Measurements from ENCODE around the gene DDX27. TPM values are rescaled to one million over a fixed set of nuclear protein-coding genes. Genes with fewer than 3 reads are reported as not detected.
A peak's percentile ranks its signal among the peaks of the same experiment; 100 is the strongest.
"Not testable (repeated sequence)": the region's sequence is repeated elsewhere in the genome, so short reads cannot be mapped to it uniquely, and the experiment has no call there.

The DDX27 gene
- total RNA-seq, 2 donors from 2014 or later: 10.2 to 20.6 TPM

DNA sequence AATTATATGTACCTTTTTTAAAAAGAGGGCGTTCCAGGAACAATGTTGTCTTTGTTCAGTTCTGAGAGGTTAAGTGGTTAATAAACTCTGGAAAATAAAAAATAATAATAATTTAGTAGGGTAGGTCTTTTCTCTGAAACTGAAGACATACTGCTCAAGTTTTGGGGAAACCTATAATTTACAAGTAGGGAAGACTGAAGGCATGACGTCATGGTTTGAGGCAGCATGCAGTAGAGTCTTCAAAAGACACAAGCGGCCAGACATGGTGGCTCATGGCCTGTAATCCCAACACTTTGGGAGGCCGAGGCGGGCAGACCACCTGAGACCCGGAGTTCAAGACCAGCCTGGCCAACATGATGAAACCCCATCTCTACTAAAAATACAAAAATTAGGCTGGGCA lies 45.0 kb upstream of the DDX27 start:
- Histone ChIP-seq H3K27me3 (no peaks in the 10 kb centered on the region), H3K4me3 (no peak overlapping the region), H3K9me3 (no peaks in the 10 kb centered on the region), H3K27ac (no peak overlapping the region), H3K36me3 (peaks cover 11% of the 10 kb centered on the region), H3K4me1 (peaks cover 0 to 7% of the 10 kb centered on the region in 2 donors)
- DNase-seq (ENCODE audit: low spot score): no peak
- TF ChIP-seq CTCF (IDR thresholded peaks at IDR 0.05): no peak

DNA sequence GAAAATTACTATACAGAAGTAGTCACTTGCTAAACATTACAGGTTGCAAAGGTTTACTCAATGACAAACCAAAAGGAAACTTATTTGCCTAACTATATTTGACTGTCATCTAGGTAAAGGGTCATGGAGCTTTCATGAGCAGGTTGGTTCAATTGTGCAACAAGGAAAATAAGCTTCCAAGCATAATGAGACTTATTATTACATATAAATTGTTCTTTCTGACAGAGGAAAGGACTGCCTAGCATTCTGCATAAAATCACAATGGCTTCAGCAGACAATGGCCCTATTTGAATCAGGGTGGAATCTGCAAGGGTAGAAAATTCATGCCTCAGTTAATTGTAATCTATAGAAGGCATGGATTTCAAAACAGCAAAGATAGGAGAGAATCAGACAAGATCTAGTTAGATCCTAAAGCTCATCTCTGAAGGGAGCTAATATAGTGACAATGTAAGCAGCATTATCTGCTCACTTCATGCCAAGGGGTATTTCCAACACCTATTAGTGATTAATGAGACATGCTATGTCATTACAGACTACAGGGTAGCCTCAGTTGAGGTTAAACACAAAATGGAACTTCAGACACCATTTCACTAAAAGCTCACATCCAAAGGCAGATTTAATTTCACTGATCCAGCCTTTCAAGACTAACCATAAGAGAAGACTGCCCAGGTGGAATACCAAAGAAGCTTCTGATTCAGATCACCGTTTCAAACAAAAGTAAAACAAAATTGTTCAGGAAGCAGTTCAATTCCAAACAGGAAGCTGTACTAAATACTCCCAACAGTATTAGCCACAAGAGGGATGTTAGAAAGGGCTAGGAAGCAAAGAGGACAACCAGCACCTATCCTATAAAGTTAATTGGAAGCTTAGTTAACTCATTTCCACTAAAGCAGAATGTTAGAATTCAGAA lies 39.6 kb upstream of the DDX27 start:
- Histone ChIP-seq H3K27me3 (no peaks in the 10 kb centered on the region), H3K27ac (peak overlapping the region in 1 of 2 donors; percentile 3), H3K9me3 (no peaks in the 10 kb centered on the region), H3K4me1 (peaks cover 0 to 38% of the 10 kb centered on the region in 2 donors), H3K4me3 (no peak overlapping the region), H3K36me3 (peaks cover 5% of the 10 kb centered on the region)
- TF ChIP-seq CTCF (IDR thresholded peaks at IDR 0.05): no peak
- DNase-seq (ENCODE audit: low spot score): no peak

- no peak for TF ChIP-seq CTCF (IDR thresholded peaks at IDR 0.05)
- H3K9me3 ChIP-seq: no peaks in the 10 kb centered on the region
- peaks cover 0 to 51% of the 10 kb centered on the region in 2 donors for H3K4me1 ChIP-seq
- peaks cover 5% of the 10 kb centered on the region for H3K36me3 ChIP-seq
- H3K27me3 ChIP-seq: no peaks in the 10 kb centered on the region
- H3K4me3 ChIP-seq: no peak overlapping the region
- no peak for DNase-seq (ENCODE audit: low spot score)
- H3K27ac ChIP-seq: no peak overlapping the region
Measured at GRCh38 chr20:49181265-49181877, 37.8 kb upstream of the DDX27 start.

- no peak for TF ChIP-seq CTCF (IDR thresholded peaks at IDR 0.05)
- H3K9me3 ChIP-seq: no peaks in the 10 kb centered on the region
- no peaks in the 10 kb centered on the region for H3K27me3 ChIP-seq
- no peak for DNase-seq (ENCODE audit: low spot score)
- H3K4me1 ChIP-seq: peaks cover 0 to 55% of the 10 kb centered on the region in 2 donors
- no peaks in the 10 kb centered on the region for H3K36me3 ChIP-seq
- no peak overlapping the region for H3K4me3 ChIP-seq
- H3K27ac ChIP-seq: no peak overlapping the region
Measured at GRCh38 chr20:49183444-49183843, 35.8 kb upstream of the DDX27 start.

- not testable (repeated sequence) for H3K27me3 ChIP-seq; DNase-seq (ENCODE audit: low spot score); H3K9me3 ChIP-seq; H3K36me3 ChIP-seq; H3K27ac ChIP-seq; H3K4me3 ChIP-seq
- H3K4me1 ChIP-seq: peaks cover 0 to 54% of the 10 kb centered on the region in 2 donors
Measured at GRCh38 chr20:49184084-49184501, 35.1 kb upstream of the DDX27 start.

- Histone ChIP-seq H3K9me3 (no peaks in the 10 kb centered on the region), H3K4me1 (peaks cover 0 to 48% of the 10 kb centered on the region in 2 donors), H3K27ac (no peak overlapping the region), H3K4me3 (no peak overlapping the region), H3K36me3 (no peaks in the 10 kb centered on the region), H3K27me3 (no peaks in the 10 kb centered on the region)
- DNase-seq (ENCODE audit: low spot score): no peak
- TF ChIP-seq CTCF (IDR thresholded peaks at IDR 0.05): no peak
Measured at GRCh38 chr20:49184691-49185070, 34.5 kb upstream of the DDX27 start.

Measured in right atrium auricular region (tissue), 2 donors.